NT2/D1 (cell line): ENCODE measurements around the gene TBC1D2.

Source experiments
- DNase-seq: peaks from one replicate; pipeline ENCODE4 v3.0.0-alpha.2; 2011; ENCODE audit warnings: low read depth, low spot score
- H3K27me3 ChIP-seq: 2 replicates; pipeline ENCODE4 v1.6.0; 2011; ENCODE audit warnings: mild to moderate bottlenecking; ENCODE audit not compliant: insufficient read length, insufficient read depth
- H3K36me3 ChIP-seq: 2 replicates; pipeline ENCODE4 v1.6.1; 2011; ENCODE audit warnings: mild to moderate bottlenecking, low read length, mixed read lengths; ENCODE audit not compliant: insufficient read depth, insufficient read length
- H3K4me1 ChIP-seq: 2 replicates; pipeline ENCODE4 v1.5.1; 2011; ENCODE audit not compliant: insufficient read depth, insufficient read length
- H3K4me3 ChIP-seq: 2 replicates; pipeline ENCODE4 v1.5.1; 2011; ENCODE audit warnings: low read depth; ENCODE audit not compliant: insufficient read length
- H3K9ac ChIP-seq: 2 replicates; pipeline ENCODE4 v1.6.0; 2011; ENCODE audit warnings: low read depth; ENCODE audit not compliant: insufficient read length
- H3K9me3 ChIP-seq: 2 replicates; pipeline ENCODE4 v1.5.1; 2011; ENCODE audit warnings: mild to moderate bottlenecking, low read length; ENCODE audit not compliant: insufficient read depth
- SUZ12 ChIP-seq: IDR thresholded peaks from 2 replicates; pipeline ENCODE4 v1.6.1; 2011; ENCODE audit not compliant: insufficient read length, insufficient read depth; ENCODE audit errors: extremely low read depth
- YY1 ChIP-seq: IDR thresholded peaks from 2 replicates; pipeline ENCODE4 v1.6.1; 2011; ENCODE audit not compliant: insufficient read length, insufficient read depth
- ZNF274 ChIP-seq: IDR thresholded peaks from 2 replicates; pipeline ENCODE4 v1.6.1; 2011; ENCODE audit warnings: mild to moderate bottlenecking, low read depth, low read length

Gene TBC1D2

DNA sequence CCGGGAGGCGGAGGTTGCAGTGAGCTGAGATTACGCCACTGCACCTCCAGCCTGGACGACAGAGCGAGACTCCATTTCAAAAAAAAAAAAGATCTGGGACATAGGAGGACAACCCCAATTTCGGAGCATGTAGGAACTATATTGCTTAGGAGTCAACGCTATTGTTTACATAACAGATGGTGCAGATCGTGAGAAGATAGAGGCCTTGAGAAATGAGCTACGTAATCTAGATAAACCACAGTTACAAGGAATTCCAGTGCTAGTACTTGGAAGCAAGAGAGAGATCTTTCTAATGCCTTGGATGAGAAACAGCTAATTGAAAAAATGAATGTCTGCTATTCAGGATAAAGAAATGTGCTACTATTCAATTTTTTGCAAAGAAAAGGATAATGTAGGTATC is 20.3 kb downstream of the TBC1D2 start:
- no peaks in the 10 kb centered on the region for H3K4me1 ChIP-seq
- DNase-seq, result no peak
- TF ChIP-seq ZNF274, result no peak
- TF ChIP-seq SUZ12, result no peak
- no peak for TF ChIP-seq YY1
- no peaks in the 10 kb centered on the region for H3K9me3 ChIP-seq
- H3K9ac ChIP-seq, result no peak overlapping the region
- peaks cover 28% of the 10 kb centered on the region for H3K36me3 ChIP-seq
- H3K27me3 ChIP-seq, result no peaks in the 10 kb centered on the region
- H3K4me3 ChIP-seq, result no peak overlapping the region

GRCh38 chr9:98234245-98234825 is 21.1 kb downstream of the TBC1D2 start:
- no peaks in the 10 kb centered on the region for H3K4me1 ChIP-seq
- peaks cover 31% of the 10 kb centered on the region for H3K36me3 ChIP-seq

GRCh38 chr9:98232926-98233325 is 22.5 kb downstream of the TBC1D2 start:
- no peak for TF ChIP-seq YY1
- TF ChIP-seq ZNF274, result no peak
- no peak for TF ChIP-seq SUZ12
- DNase-seq, result no peak
- H3K9me3 ChIP-seq, result no peaks in the 10 kb centered on the region
- no peak overlapping the region for H3K4me3 ChIP-seq
- H3K9ac ChIP-seq, result no peak overlapping the region
- peaks cover 42% of the 10 kb centered on the region for H3K36me3 ChIP-seq
- no peaks in the 10 kb centered on the region for H3K27me3 ChIP-seq
- H3K4me1 ChIP-seq, result peaks cover 2% of the 10 kb centered on the region

More at GRCh38 chr9:98234245-98234825, 21.1 kb downstream of the TBC1D2 start:
- Histone ChIP-seq H3K9me3 (no peaks in the 10 kb centered on the region), H3K9ac (no peak overlapping the region), H3K27me3 (no peaks in the 10 kb centered on the region), H3K4me3 (no peak overlapping the region)
- DNase-seq, result no peak
- no peak for TF ChIP-seq YY1
- no peak for TF ChIP-seq ZNF274
- TF ChIP-seq SUZ12, result no peak

GRCh38 chr9:98231770-98232478 is 23.5 kb downstream of the TBC1D2 start:
- no peak for DNase-seq
- Histone ChIP-seq H3K4me1 (peaks cover 2% of the 10 kb centered on the region), H3K9me3 (no peaks in the 10 kb centered on the region), H3K9ac (no peak overlapping the region), H3K36me3 (peaks cover 45% of the 10 kb centered on the region), H3K4me3 (no peak overlapping the region), H3K27me3 (no peaks in the 10 kb centered on the region)
- no peak for TF ChIP-seq SUZ12
- TF ChIP-seq ZNF274, result no peak

DNA sequence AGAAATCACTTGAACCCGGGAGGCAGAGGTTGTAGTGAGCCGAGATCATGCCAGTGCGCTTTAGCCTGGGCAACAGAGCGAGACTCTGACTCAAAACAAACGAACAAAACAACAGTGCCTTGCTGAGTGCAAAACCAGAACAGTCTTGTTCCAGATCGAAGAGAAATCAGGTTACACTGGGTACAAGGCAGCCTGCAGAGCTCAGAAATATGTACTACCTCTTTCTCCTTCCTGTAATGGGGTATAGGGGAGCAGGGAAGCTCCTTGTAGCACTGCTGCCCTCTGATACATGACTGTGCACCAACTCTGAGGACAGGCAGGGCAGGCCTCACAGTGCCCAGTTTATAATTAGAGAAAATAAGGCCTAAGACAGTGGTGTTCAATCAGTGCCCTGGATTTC is 24.7 kb downstream of the TBC1D2 start:
- Histone ChIP-seq H3K4me3 (no peak overlapping the region), H3K9ac (no peak overlapping the region), H3K36me3 (peaks cover 50% of the 10 kb centered on the region), H3K27me3 (no peaks in the 10 kb centered on the region), H3K9me3 (no peaks in the 10 kb centered on the region), H3K4me1 (peaks cover 2% of the 10 kb centered on the region)
- no peak for DNase-seq
- TF ChIP-seq YY1 (no peak), SUZ12 (no peak), ZNF274 (no peak)

GRCh38 chr9:98230304-98230703 is 25.1 kb downstream of the TBC1D2 start:
- TF ChIP-seq ZNF274, result no peak
- no peak for TF ChIP-seq SUZ12
- TF ChIP-seq YY1, result no peak
- no peak overlapping the region for H3K4me3 ChIP-seq
- peaks cover 2% of the 10 kb centered on the region for H3K4me1 ChIP-seq
- DNase-seq, result no peak
- H3K27me3 ChIP-seq, result no peaks in the 10 kb centered on the region
- H3K9me3 ChIP-seq, result no peaks in the 10 kb centered on the region
- H3K36me3 ChIP-seq, result peaks cover 55% of the 10 kb centered on the region
- no peak overlapping the region for H3K9ac ChIP-seq

DNA sequence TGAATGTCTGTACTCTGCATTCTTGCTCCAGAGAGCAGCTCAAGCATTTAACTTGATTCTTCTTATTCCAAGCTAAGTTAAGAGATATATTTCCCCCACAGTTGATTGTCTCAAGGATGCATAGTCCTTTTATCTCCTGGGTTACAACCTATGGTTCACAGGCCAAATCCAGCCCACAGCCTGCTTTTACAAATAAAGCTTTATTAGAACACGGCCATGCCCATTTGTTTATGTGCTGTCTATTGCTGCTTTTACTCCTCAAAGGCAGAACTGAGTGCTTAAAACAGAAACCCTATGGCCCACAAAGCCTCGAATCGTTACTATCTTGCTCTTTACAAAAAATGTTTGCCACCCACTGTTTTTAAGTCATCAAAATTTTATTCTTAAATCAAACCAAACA is 25.8 kb downstream of the TBC1D2 start:
- Histone ChIP-seq H3K4me1 (peaks cover 2% of the 10 kb centered on the region), H3K27me3 (no peaks in the 10 kb centered on the region), H3K9ac (no peak overlapping the region), H3K36me3 (peaks cover 61% of the 10 kb centered on the region), H3K9me3 (no peaks in the 10 kb centered on the region), H3K4me3 (no peak overlapping the region)
- TF ChIP-seq YY1 (no peak), SUZ12 (no peak), ZNF274 (no peak)
- DNase-seq, result no peak
